Activated CD8-positive, alpha-beta memory T cell treated with anti-CD3 and anti-CD28 coated beads, Interleukin-2, amount 10 ng/mL, durations not matched to agents 7 days and 5 days (primary cell): ENCODE results near the gene CUL3. TPM values are rescaled to one million over a fixed set of nuclear protein-coding genes. Genes with fewer than 3 reads are reported as not detected.
"Not testable (repeated sequence)": the region's sequence is repeated elsewhere in the genome, so short reads cannot be mapped to it uniquely, and the experiment has no call there.

Source experiments
- ATAC-seq: fragments of 150-1000 bp; cut with Tn5 transposase; one replicate; pipeline ENCODE4 v1.10.0; 2021; ENCODE audit warnings: moderate library complexity
- CTCF ChIA-PET: fragments of 350-600 bp; sonication (Branson Sonifier 250); formaldehyde crosslinking; loops from one replicate; lab custom pipeline; 2021; ENCODE audit warnings: antibody characterized with exemption; lab: Charles Lee
- DNase-seq: peaks from one replicate; pipeline ENCODE4 v3.0.0-alpha.2; 2020
- H3K27ac Mint-ChIP-seq: one replicate; pipeline ENCODE4 v1.8.0; 2021; ENCODE audit warnings: mild to moderate bottlenecking, mixed read lengths
- H3K27me3 Mint-ChIP-seq: one replicate; pipeline ENCODE4 v1.8.0; 2021; ENCODE audit warnings: mixed read lengths
- H3K36me3 Mint-ChIP-seq: one replicate; pipeline ENCODE4 v1.8.0; 2021; ENCODE audit warnings: mild to moderate bottlenecking, mixed read lengths
- H3K4me1 Mint-ChIP-seq: one replicate; pipeline ENCODE4 v1.8.0; 2021; ENCODE audit warnings: mixed read lengths
- H3K4me3 Mint-ChIP-seq: one replicate; pipeline ENCODE4 v1.8.0; 2021; ENCODE audit warnings: mild to moderate bottlenecking, moderate library complexity, mixed read lengths
- H3K9me3 Mint-ChIP-seq: one replicate; pipeline ENCODE4 v1.8.0; 2022; ENCODE audit warnings: low read depth, mixed read lengths
- total RNA-seq, 2 experiments: library from RNA; stranded (reverse); gene quantifications; one replicate each; pipeline ENCODE4 v1.2.3, GENCODE V29; 2021

The CUL3 gene
- total RNA-seq, 2 experiments from 2014 or later: 72.2 to 79.8 TPM

GRCh38 chr2:224551693-224552092 is 33.5 kb downstream of the CUL3 start:
- Mint-ChIP-seq H3K4me3 (no peak overlapping the region), H3K27me3 (no peaks in the 10 kb centered on the region), H3K36me3 (peaks cover 49% of the 10 kb centered on the region), H3K9me3 (no peaks in the 10 kb centered on the region), H3K27ac (no peak overlapping the region), H3K4me1 (peaks cover 9% of the 10 kb centered on the region)
- DNase-seq (no peak), ATAC-seq (no peak)
- CTCF ChIA-PET: no interaction called here

GRCh38 chr2:224546926-224547325 is 38.2 kb downstream of the CUL3 start:
- no peaks in the 10 kb centered on the region for H3K27me3 Mint-ChIP-seq
- no peak for ATAC-seq
- no peak overlapping the region for H3K27ac Mint-ChIP-seq
- no peak for DNase-seq
- H3K4me1 Mint-ChIP-seq: peaks cover 10% of the 10 kb centered on the region
- H3K9me3 Mint-ChIP-seq: no peaks in the 10 kb centered on the region
- CTCF ChIA-PET: no interaction called here
- peaks cover 35% of the 10 kb centered on the region for H3K36me3 Mint-ChIP-seq
- no peak overlapping the region for H3K4me3 Mint-ChIP-seq

- CTCF ChIA-PET: interaction anchor here (1.1 kb wide), 1 partner anchor 15 kb away, joined by 3 read pairs; no protein-coding TSS in a partner anchor
- no peak overlapping the region for H3K27ac Mint-ChIP-seq
- no peaks in the 10 kb centered on the region for H3K27me3 Mint-ChIP-seq
- H3K36me3 Mint-ChIP-seq: peaks cover 40% of the 10 kb centered on the region
- H3K4me3 Mint-ChIP-seq: no peak overlapping the region
- ATAC-seq: no peak
- H3K4me1 Mint-ChIP-seq: peaks cover 14% of the 10 kb centered on the region
- no peaks in the 10 kb centered on the region for H3K9me3 Mint-ChIP-seq
- no peak for DNase-seq
Observed at GRCh38 chr2:224545884-224546644, 39.1 kb downstream of the CUL3 start.

- Mint-ChIP-seq H3K4me1 (peaks cover 21% of the 10 kb centered on the region), H3K4me3 (no peak overlapping the region)
Observed at GRCh38 chr2:224543939-224544338, 41.2 kb downstream of the CUL3 start.

GRCh38 chr2:224538561-224539138 is 46.5 kb downstream of the CUL3 start:
- ATAC-seq (no peak), DNase-seq (no peak)
- Mint-ChIP-seq H3K27ac (no peak overlapping the region), H3K4me1 (peaks cover 24% of the 10 kb centered on the region), H3K9me3 (no peaks in the 10 kb centered on the region), H3K27me3 (no peaks in the 10 kb centered on the region), H3K4me3 (no peak overlapping the region), H3K36me3 (peaks cover 47% of the 10 kb centered on the region)
- CTCF ChIA-PET: no interaction called here

More at GRCh38 chr2:224543939-224544338, 41.2 kb downstream of the CUL3 start:
- Mint-ChIP-seq H3K27ac (no peak overlapping the region), H3K36me3 (peaks cover 49% of the 10 kb centered on the region), H3K27me3 (no peaks in the 10 kb centered on the region), H3K9me3 (no peaks in the 10 kb centered on the region)
- ATAC-seq: no peak
- CTCF ChIA-PET: no interaction called here
- DNase-seq: no peak

- ATAC-seq: peak; percentile 39
- DNase-seq: no peak
- Mint-ChIP-seq H3K27ac (peak overlapping the region; percentile 22), H3K9me3 (no peaks in the 10 kb centered on the region), H3K27me3 (no peaks in the 10 kb centered on the region), H3K4me1 (peaks cover 36% of the 10 kb centered on the region), H3K36me3 (peaks cover 40% of the 10 kb centered on the region), H3K4me3 (no peak overlapping the region)
- CTCF ChIA-PET: no interaction called here
Observed at GRCh38 chr2:224532931-224533330, 52.2 kb downstream of the CUL3 start.

GRCh38 chr2:224532441-224532840 is 52.7 kb downstream of the CUL3 start:
- H3K9me3 Mint-ChIP-seq: no peaks in the 10 kb centered on the region
- DNase-seq (no peak), ATAC-seq (no peak)
- peaks cover 40% of the 10 kb centered on the region for H3K36me3 Mint-ChIP-seq
- CTCF ChIA-PET: interaction anchor here (1.0 kb wide), 1 partner anchor 53 kb away, joined by 3 read pairs; the partner anchor contains the start of gene CUL3
- no peaks in the 10 kb centered on the region for H3K27me3 Mint-ChIP-seq
- H3K4me1 Mint-ChIP-seq: peaks cover 41% of the 10 kb centered on the region
- H3K4me3 Mint-ChIP-seq: no peak overlapping the region
- peak overlapping the region; percentile 22 for H3K27ac Mint-ChIP-seq

GRCh38 chr2:224528171-224528570 is 57.0 kb downstream of the CUL3 start:
- ATAC-seq (no peak), DNase-seq (no peak)
- H3K4me1 Mint-ChIP-seq: peaks cover 64% of the 10 kb centered on the region
- peaks cover 32% of the 10 kb centered on the region for H3K36me3 Mint-ChIP-seq
- CTCF ChIA-PET: no interaction called here
- H3K9me3 Mint-ChIP-seq: no peaks in the 10 kb centered on the region
- no peaks in the 10 kb centered on the region for H3K27me3 Mint-ChIP-seq
- H3K27ac Mint-ChIP-seq: no peak overlapping the region
- no peak overlapping the region for H3K4me3 Mint-ChIP-seq

GRCh38 chr2:224525774-224526173 is 59.4 kb downstream of the CUL3 start:
- Mint-ChIP-seq H3K27me3 (no peaks in the 10 kb centered on the region), H3K4me1 (peaks cover 57% of the 10 kb centered on the region), H3K27ac (no peak overlapping the region), H3K9me3 (no peaks in the 10 kb centered on the region), H3K36me3 (peaks cover 15% of the 10 kb centered on the region), H3K4me3 (no peak overlapping the region)
- ATAC-seq (no peak), DNase-seq (no peak)
- CTCF ChIA-PET: no interaction called here

GRCh38 chr2:224524657-224525056 is 60.5 kb downstream of the CUL3 start:
- Mint-ChIP-seq H3K36me3 (peaks cover 11% of the 10 kb centered on the region), H3K4me1 (peaks cover 66% of the 10 kb centered on the region), H3K9me3 (no peaks in the 10 kb centered on the region), H3K27ac (peak overlapping the region; percentile 83), H3K4me3 (peak overlapping the region; percentile 59), H3K27me3 (no peaks in the 10 kb centered on the region)
- CTCF ChIA-PET: interaction anchor here (0.7 to 0.8 kb wide), 2 partner anchors 20 to 44 kb away, joined by 3 read pairs; no protein-coding TSS in a partner anchor
- DNase-seq (no peak), ATAC-seq (no peak)

GRCh38 chr2:224523626-224524577 is 61.3 kb downstream of the CUL3 start:
- H3K27ac Mint-ChIP-seq: peak overlapping the region; percentile 83
- CTCF ChIA-PET: interaction anchor here (1.0 to 1.5 kb wide), 4 partner anchors 10 to 63 kb away, joined by 3 to 4 read pairs (median 4); no protein-coding TSS in a partner anchor
- no peaks in the 10 kb centered on the region for H3K27me3 Mint-ChIP-seq
- H3K4me3 Mint-ChIP-seq: peak overlapping the region; percentile 59
- no peak for DNase-seq
- peak; percentile 75 for ATAC-seq
- H3K9me3 Mint-ChIP-seq: no peaks in the 10 kb centered on the region
- H3K36me3 Mint-ChIP-seq: peaks cover 9% of the 10 kb centered on the region
- H3K4me1 Mint-ChIP-seq: peaks cover 64% of the 10 kb centered on the region

GRCh38 chr2:224522483-224522882 is 62.7 kb downstream of the CUL3 start:
- H3K36me3 Mint-ChIP-seq, H3K27ac Mint-ChIP-seq, H3K4me3 Mint-ChIP-seq, H3K27me3 Mint-ChIP-seq, ATAC-seq, DNase-seq, H3K9me3 Mint-ChIP-seq: not testable (repeated sequence)
- CTCF ChIA-PET: interaction anchor here (1.2 to 1.5 kb wide), 2 partner anchors 12 to 64 kb away, joined by 4 read pairs; no protein-coding TSS in a partner anchor
- H3K4me1 Mint-ChIP-seq: peaks cover 64% of the 10 kb centered on the region

- CTCF ChIA-PET: interaction anchor here (0.7 to 1.3 kb wide), 4 partner anchors 9 to 48 kb away, joined by 3 read pairs; no protein-coding TSS in a partner anchor
- H3K4me3 Mint-ChIP-seq: no peak overlapping the region
- H3K27me3 Mint-ChIP-seq: no peaks in the 10 kb centered on the region
- peak; percentile 49 for ATAC-seq
- H3K4me1 Mint-ChIP-seq: peaks cover 47% of the 10 kb centered on the region
- H3K9me3 Mint-ChIP-seq: no peaks in the 10 kb centered on the region
- peaks cover 6% of the 10 kb centered on the region for H3K36me3 Mint-ChIP-seq
- H3K27ac Mint-ChIP-seq: peak overlapping the region; percentile 76
- peak; percentile 79 for DNase-seq
Observed at GRCh38 chr2:224520064-224520463, 65.1 kb downstream of the CUL3 start.
